NB4 (cell line): Measurements from ENCODE around the gene CRYBA4.

Experiments used
- DNase-seq: peaks from one replicate; pipeline ENCODE4 v3.0.0; 2010; ENCODE audit warnings: low read depth
- H3K4me3 ChIP-seq: one replicate; pipeline ENCODE4 v1.5.1; 2011; ENCODE audit warnings: mild to moderate bottlenecking, low read depth, low read length, moderate library complexity
- CTCF ChIP-seq: IDR thresholded peaks from one replicate; pipeline ENCODE4 v1.5.1; 2012; ENCODE audit warnings: low read depth, low read length
- MAX ChIP-seq: IDR thresholded peaks from 2 replicates; pipeline ENCODE4 v1.6.1; 2011; ENCODE audit warnings: low read depth, low read length
- MYC ChIP-seq: IDR thresholded peaks from 2 replicates; pipeline ENCODE4 v1.6.1; 2011; ENCODE audit warnings: low read depth, low read length
- POLR2A ChIP-seq: IDR thresholded peaks from 2 replicates; pipeline ENCODE4 v1.6.1; 2011; ENCODE audit warnings: mild to moderate bottlenecking; ENCODE audit not compliant: insufficient read length; ENCODE audit errors: extremely low read depth

CRYBA4 gene

GRCh38 chr22:26585104-26585790 is 36.5 kb upstream of the CRYBA4 start:
- no peak for DNase-seq
- no peak overlapping the region for H3K4me3 ChIP-seq
- TF ChIP-seq MYC (no peak), MAX (no peak), CTCF (no peak), POLR2A (no peak)

GRCh38 chr22:26586556-26587325 is 35.0 kb upstream of the CRYBA4 start:
- no peak for DNase-seq
- TF ChIP-seq CTCF, result no peak
- TF ChIP-seq POLR2A, result no peak
- no peak for TF ChIP-seq MYC
- TF ChIP-seq MAX, result no peak
- H3K4me3 ChIP-seq, result no peak overlapping the region

- DNase-seq, result peak; percentile 71
- TF ChIP-seq MYC (no peak), CTCF (no peak), POLR2A (no peak), MAX (no peak)
These were observed 33.7 kb upstream of the CRYBA4 start for GRCh38 chr22:26587991-26588613.

GRCh38 chr22:26588729-26589366 is 32.9 kb upstream of the CRYBA4 start:
- TF ChIP-seq MAX (no peak), CTCF (no peak), MYC (no peak), POLR2A (no peak)
- peak overlapping the region; percentile 78 for H3K4me3 ChIP-seq
- DNase-seq, result no peak

More at GRCh38 chr22:26587991-26588613, 33.7 kb upstream of the CRYBA4 start:
- peak overlapping the region; percentile 78 for H3K4me3 ChIP-seq

GRCh38 chr22:26589367-26589844 is 32.4 kb upstream of the CRYBA4 start:
- H3K4me3 ChIP-seq, result peak overlapping the region; percentile 78
- TF ChIP-seq CTCF (no peak), MAX (no peak), POLR2A (no peak), MYC (no peak)
- DNase-seq, result peak; percentile 38
